Esophagus squamous epithelium (tissue), 4 donors: Measurements from ENCODE around the gene PGA3.

Experiments
- CTCF ChIP-seq, 6 experiments: fragments of 450-650 bp in 4 of 6; fragments of 200-600 bp in 2 of 6; sonication (generic) in 2 of 6; IDR thresholded peaks; one replicate each; pipeline ENCODE4 v1.5.1; 2016 to 2019; ENCODE audit warnings: antibody characterized with exemption in 6 of 6, mild to moderate bottlenecking in 4 of 6, moderate library complexity in 4 of 6
- POLR2A ChIP-seq, 4 donors: fragments of 450-650 bp; IDR thresholded peaks; one replicate each; pipeline ENCODE4 v1.6.1; 2017; ENCODE audit warnings: antibody characterized with exemption in 4 of 4, mild to moderate bottlenecking in 4 of 4, moderate library complexity in 3 of 4

- TF ChIP-seq CTCF (IDR thresholded peaks at IDR 0.05): no peak
- TF ChIP-seq POLR2A (IDR thresholded peaks at IDR 0.05): no peak
Measured at GRCh38 chr11:61201476-61201875, 1.8 kb upstream of the PGA3 start.
